Stimulated activated CD4-positive, alpha-beta T cell treated with anti-CD3 and anti-CD28 coated beads, TNF-alpha, amount 100 ng/mL, for 1 hour (primary cell): ENCODE data around the gene EIF6.

Source experiments
- DNase-seq, 3 donors: peaks; one replicate each; pipeline ENCODE4 v3.0.0-alpha.2; 2020; ENCODE audit warnings: low read depth in 3 of 3, low spot score in 1 of 3

The EIF6 gene

GRCh38 chr20:35295674-35296073, 11.1 kb upstream of the EIF6 start:
- no peak for DNase-seq

GRCh38 chr20:35295058-35295457, 10.5 kb upstream of the EIF6 start:
- DNase-seq: no peak

GRCh38 chr20:35294293-35294685, 9.7 kb upstream of the EIF6 start:
- no peak for DNase-seq

- no peak for DNase-seq
These were observed 9.0 kb upstream of the EIF6 start for GRCh38 chr20:35293303-35294292.

GRCh38 chr20:35292504-35293285, 8.1 kb upstream of the EIF6 start:
- no peak for DNase-seq

GRCh38 chr20:35291654-35292503, 7.3 kb upstream of the EIF6 start, which contains the start of gene FAM83C:
Gene FAM83C, minus strand, starts transcription at chr20:35292425. Its CDS starts 121 bp downstream, at chr20:35292304.
- DNase-seq: no peak

GRCh38 chr20:35290887-35291417, 6.4 kb upstream of the EIF6 start:
- DNase-seq: no peak

- no peak for DNase-seq
These were observed 5.8 kb upstream of the EIF6 start for GRCh38 chr20:35290186-35290886.

GRCh38 chr20:35288325-35289060, 3.9 kb upstream of the EIF6 start:
- DNase-seq: no peak

GRCh38 chr20:35287509-35288324, 3.1 kb upstream of the EIF6 start:
- no peak for DNase-seq

- DNase-seq: no peak
These were observed 2.4 kb upstream of the EIF6 start for GRCh38 chr20:35286899-35287508.

- DNase-seq: no peak
These were observed 1.7 kb upstream of the EIF6 start for GRCh38 chr20:35286077-35286898.

- no peak for DNase-seq
These were observed 1.2 kb upstream of the EIF6 start for GRCh38 chr20:35285806-35286076.

- no peak for DNase-seq
These were observed 627 bp upstream of the EIF6 start for GRCh38 chr20:35284992-35285805.

- DNase-seq: no peak
These were observed 918 bp downstream of the EIF6 start for GRCh38 chr20:35283441-35284266.
